NCI-H2227 (cell line): ENCODE measurements around the gene ARHGAP22.
"Not testable (repeated sequence)": the region's sequence is repeated elsewhere in the genome, so short reads cannot be mapped to it uniquely, and the experiment has no call there.

Experiments
- DNase-seq: peaks from one replicate; lab custom pipeline; 2025; ENCODE audit not compliant: unreplicated experiment; lab: John Stamatoyannopoulos, UW

ARHGAP22 gene

GRCh38 chr10:48439031-48439430, 165.8 kb downstream of the ARHGAP22 start:
- no peak for DNase-seq

DNA sequence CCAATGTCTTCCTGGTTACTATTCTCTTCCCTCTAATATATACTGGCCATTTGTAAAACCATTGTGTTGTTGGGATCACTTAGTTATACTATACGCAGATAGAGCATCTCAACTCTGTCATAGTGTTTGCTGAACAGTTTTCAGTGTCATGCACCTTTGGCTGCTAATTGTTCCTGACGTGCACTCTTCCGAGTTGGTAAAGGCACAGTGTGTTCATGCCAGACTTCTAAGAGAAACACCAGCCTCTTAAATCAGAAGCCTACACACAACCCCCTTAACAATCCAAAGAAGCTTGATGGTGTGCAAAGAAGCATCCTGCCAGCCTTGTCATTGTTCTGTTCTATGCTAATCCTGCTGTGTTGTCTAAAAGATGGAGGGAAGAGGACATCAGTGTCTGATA, 167.3 kb downstream of the ARHGAP22 start:
- no peak for DNase-seq

GRCh38 chr10:48431871-48432270, 173.0 kb downstream of the ARHGAP22 start:
- DNase-seq = no peak

GRCh38 chr10:48430402-48430993, 174.4 kb downstream of the ARHGAP22 start:
- no peak for DNase-seq

- no peak for DNase-seq
Measured at GRCh38 chr10:48429309-48429708, 175.6 kb downstream of the ARHGAP22 start.

DNA sequence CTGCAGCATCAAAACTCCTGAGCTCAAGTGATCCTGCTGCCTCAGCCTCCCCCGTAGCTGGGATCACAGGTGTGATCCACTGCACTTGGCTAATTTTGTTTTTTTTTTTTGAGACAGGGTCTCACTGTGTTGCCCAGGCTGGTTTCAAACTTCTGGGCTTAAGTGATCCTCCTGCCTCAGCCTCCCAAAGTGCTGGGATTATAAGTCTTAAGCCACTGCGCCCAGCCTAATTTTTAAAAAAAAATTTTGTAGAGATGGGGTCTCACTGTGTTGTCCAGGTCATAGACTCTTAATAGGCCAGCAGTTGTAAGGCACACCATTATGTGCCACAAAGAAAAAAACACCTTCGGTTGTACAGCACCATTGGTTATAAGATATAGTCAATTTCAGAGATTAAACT, 176.0 kb downstream of the ARHGAP22 start:
- no peak for DNase-seq

- DNase-seq = no peak
Measured at GRCh38 chr10:48423884-48424283, 181.0 kb downstream of the ARHGAP22 start.

- not testable (repeated sequence) for DNase-seq
Measured at GRCh38 chr10:48421862-48422261, 183.0 kb downstream of the ARHGAP22 start.

DNA sequence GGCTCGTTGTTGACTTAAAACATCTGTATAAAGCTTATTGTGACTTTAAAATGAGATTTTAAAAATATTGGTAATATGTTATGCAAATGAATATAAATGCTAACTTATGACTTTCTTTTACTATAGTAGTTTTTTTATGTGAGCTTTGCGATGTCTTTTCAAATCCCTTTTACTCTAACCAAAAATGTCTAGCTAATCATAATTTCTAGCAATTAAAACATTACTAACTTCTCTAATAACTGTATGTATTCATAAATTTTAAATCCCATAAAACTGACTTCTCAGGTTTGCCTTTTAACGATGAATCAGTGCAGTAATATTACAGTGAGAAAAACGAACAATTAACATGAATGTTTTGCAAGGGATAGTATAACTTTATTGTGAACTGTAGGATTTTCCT, 185.2 kb downstream of the ARHGAP22 start:
- DNase-seq = no peak

- no peak for DNase-seq
Measured at GRCh38 chr10:48418189-48418788, 186.6 kb downstream of the ARHGAP22 start.

DNA sequence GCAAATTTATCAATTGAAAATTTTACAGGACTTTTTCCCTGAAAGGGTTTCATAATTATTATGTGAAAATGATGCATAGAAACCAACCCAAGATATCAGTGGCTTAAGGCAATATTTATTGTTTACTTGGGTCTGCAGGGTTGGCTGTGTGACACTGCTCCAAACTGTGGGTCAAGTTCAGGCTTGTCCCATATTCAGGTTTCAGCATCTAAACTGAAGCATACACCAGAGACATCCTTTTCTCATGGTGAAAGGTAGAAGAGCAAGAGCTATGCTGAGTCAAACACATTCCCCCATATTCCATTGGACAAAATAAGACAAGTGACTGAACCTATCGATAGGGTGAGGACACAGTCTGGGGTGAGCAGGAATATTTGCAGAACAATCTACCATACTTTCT, 187.5 kb downstream of the ARHGAP22 start:
- DNase-seq = no peak

DNA sequence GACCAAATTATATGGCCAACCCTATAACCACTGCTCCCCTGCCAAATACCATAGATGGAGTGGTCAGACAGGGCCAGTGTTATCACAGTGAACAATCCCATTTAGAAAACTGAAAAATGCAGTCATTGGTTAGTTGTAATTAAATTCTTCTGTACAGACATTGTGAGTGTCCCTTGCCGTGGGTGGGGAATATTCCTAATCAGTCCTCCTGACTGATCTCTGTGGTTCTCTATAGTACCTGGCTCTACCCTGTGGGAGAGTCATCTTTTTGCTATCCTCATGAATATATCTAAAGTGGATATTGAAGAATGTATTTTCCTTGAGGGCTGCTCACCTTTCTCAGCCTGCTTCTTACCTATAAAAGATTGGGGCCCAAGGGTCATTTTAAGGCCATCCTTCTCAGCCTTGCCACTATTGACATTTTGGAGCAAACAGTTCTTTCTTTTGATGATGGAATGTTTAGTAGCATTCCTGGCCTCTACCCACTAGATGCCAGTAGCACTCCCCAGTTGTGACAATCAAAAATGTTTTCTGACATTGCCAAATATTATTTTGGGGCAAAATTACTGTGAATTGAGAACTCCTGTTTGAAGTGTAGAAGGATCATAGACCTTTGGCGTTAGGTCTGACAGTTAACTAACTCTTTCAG, 188.2 kb downstream of the ARHGAP22 start:
- DNase-seq = no peak

DNA sequence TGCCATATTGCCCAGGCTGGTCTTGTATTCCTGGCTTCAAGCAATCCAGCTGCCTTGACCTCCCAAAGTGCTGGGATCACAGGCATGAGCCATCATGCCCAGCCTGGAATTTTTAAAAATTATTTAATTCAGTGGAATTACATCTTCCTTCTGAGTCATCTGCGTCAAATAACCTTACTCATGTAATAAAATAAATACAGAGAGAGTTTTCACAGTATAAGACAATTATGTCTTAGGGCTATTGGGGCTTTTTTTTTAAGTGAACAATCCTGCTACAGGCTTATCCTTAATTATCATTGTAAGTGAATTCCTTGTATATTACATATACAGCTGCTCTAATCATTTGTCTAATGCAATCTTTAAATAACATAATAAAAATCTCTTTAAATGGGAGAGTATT, 190.1 kb downstream of the ARHGAP22 start:
- no peak for DNase-seq

GRCh38 chr10:48414160-48414559, 190.7 kb downstream of the ARHGAP22 start:
- DNase-seq = no peak

DNA sequence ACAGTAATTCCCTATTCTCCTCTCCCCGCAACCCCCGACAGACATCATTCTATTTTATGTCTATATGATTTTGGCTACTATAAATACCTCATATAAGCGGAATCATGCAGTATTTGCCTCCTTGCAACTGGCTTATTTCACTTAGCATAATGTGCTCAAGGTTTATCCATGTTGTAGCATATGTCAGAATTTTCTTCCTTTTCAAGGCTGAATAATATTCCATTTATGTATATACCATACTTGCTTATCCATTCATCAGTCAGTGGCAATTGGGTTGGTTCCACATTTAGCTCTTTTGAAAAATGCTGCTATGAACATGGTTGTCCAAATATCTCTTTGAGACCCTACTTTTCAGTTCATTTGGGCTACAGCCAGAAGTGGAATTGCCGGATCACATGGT, 191.9 kb downstream of the ARHGAP22 start:
- no peak for DNase-seq

- DNase-seq = no peak
Measured at GRCh38 chr10:48412081-48412480, 192.8 kb downstream of the ARHGAP22 start.

DNA sequence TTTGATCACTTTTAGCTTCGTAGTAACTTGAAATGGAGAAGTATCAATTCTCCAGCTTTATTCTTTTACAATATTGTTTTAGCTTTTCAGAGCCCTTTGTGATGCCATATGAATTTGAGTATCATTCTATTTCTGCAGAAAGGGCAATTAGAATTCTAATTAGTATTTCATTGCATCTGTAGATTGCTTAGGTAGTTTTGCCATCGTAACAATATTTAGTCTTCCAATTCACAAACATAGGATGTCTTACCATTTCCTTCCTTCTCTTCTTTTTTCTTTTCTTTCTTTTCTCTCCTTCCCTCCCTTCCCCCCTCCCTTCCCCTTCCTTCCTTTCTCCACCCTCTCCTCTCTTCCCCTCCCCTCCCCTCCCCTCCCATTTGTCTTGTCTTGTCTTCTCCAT, 193.4 kb downstream of the ARHGAP22 start:
- DNase-seq = no peak

DNA sequence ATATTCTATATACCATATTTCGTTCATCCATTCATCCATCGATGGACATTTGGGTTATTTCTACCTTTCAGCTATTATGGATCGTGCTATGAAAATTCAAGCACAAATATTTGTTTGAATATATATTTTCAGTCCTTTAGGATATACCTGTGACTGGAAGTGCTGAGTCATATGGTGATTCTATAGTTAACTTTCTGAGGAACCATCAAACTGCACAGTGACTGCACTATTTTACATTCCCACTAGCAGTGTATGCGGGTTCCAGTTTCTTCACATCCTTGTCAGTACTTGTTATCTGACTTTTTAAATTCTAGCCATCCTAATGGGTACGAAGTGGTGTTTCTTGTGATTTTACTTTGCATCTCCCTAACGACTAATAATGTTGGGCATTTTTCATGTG, 194.4 kb downstream of the ARHGAP22 start:
- no peak for DNase-seq

DNA sequence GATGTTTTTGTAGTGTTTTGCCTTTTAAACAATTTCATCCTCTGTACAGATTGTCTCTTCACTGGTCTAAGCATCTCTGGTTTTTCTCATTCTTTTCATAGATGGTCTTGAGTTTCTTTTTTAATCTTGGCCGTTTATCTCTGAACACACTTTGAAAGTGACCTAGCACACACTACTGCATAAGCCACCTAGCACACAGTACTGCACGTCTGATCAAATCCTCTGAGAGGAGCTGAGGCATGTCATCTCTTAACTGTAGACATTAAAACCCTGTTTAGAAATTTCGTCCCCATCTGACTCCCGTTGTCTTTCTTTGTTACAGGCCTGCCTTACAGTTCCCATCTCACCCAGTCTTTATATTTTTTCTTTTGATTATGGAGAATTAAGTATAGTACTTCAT, 198.2 kb downstream of the ARHGAP22 start:
- no peak for DNase-seq

- DNase-seq = no peak
Measured at GRCh38 chr10:48406204-48406603, 198.7 kb downstream of the ARHGAP22 start.

DNA sequence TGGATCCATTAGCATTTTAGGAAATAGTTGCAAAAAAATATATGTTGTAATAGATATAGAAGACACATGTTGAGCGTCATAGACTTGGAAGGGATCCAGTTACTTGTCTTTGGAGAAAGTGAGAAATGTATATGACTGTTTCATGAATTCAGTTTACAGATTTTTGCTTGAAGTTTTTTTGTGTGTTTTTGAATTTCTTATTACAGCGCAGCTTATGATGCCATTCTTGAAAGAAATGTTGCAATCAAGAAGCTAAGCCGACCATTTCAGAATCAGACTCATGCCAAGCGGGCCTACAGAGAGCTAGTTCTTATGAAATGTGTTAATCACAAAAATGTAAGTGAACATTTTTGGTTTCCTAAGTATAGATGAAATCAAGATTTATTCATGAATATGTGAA, 200.2 kb downstream of the ARHGAP22 start:
- DNase-seq = no peak

- DNase-seq = no peak
Measured at GRCh38 chr10:48400850-48401220, 204.0 kb downstream of the ARHGAP22 start.
